Rectal smooth muscle tissue (tissue), 1 donor: ENCODE results near the gene KRTAP19-5.
"Not testable (repeated sequence)": the region's sequence is repeated elsewhere in the genome, so short reads cannot be mapped to it uniquely, and the experiment has no call there.

Experiments
- H3K27ac ChIP-seq: one replicate; pipeline ENCODE4 v1.7.0; 2013; ENCODE audit warnings: low read depth, low read length, inconsistent platforms
- H3K27me3 ChIP-seq: one replicate; pipeline ENCODE4 v1.7.0; 2013; ENCODE audit warnings: low read length; ENCODE audit not compliant: control insufficient read depth, insufficient read depth
- H3K36me3 ChIP-seq: one replicate; pipeline ENCODE4 v1.7.0; 2013; ENCODE audit warnings: low read length; ENCODE audit not compliant: control insufficient read depth, insufficient read depth
- H3K4me1 ChIP-seq: one replicate; pipeline ENCODE4 v1.7.0; 2013; ENCODE audit warnings: low read length; ENCODE audit not compliant: control insufficient read depth, insufficient read depth
- H3K4me3 ChIP-seq: one replicate; pipeline ENCODE4 v1.7.0; 2013; ENCODE audit warnings: low read length
- H3K9ac ChIP-seq: one replicate; pipeline ENCODE4 v1.7.0; 2013; ENCODE audit warnings: low read length

The KRTAP19-5 gene

GRCh38 chr21:30502041-30502440, at the start of gene KRTAP19-5:
Gene KRTAP19-5, minus strand, starts transcription at chr21:30502141. Its CDS starts 51 bp downstream, at chr21:30502090.
- Histone ChIP-seq H3K27me3 (no peaks in the 10 kb centered on the region), H3K36me3 (no peaks in the 10 kb centered on the region), H3K4me1 (no peaks in the 10 kb centered on the region), H3K9ac (no peak within 1 kb of the TSS), H3K27ac (no peak within 1 kb of the TSS), H3K4me3 (no peak within 1 kb of the TSS)

- Histone ChIP-seq H3K4me1 (no peaks in the 10 kb centered on the region), H3K36me3 (no peaks in the 10 kb centered on the region), H3K4me3 (no peak within 1 kb of the TSS), H3K27ac (no peak within 1 kb of the TSS), H3K9ac (no peak within 1 kb of the TSS), H3K27me3 (no peaks in the 10 kb centered on the region)
These were observed 39.8 kb upstream of the KRTAP19-5 start, which contains the start of gene KRTAP19-6 for GRCh38 chr21:30541764-30542163. Gene KRTAP19-6, minus strand, starts transcription at chr21:30541864. Its CDS starts 31 bp downstream, at chr21:30541833.

- H3K36me3 ChIP-seq: no peaks in the 10 kb centered on the region
- no peak overlapping the region for H3K4me3 ChIP-seq
- no peaks in the 10 kb centered on the region for H3K4me1 ChIP-seq
- H3K27me3 ChIP-seq: no peaks in the 10 kb centered on the region
- H3K27ac ChIP-seq: no peak overlapping the region
- no peak overlapping the region for H3K9ac ChIP-seq
These were observed 16.9 kb upstream of the KRTAP19-5 start for GRCh38 chr21:30518876-30519275.

- H3K9ac ChIP-seq: no peak overlapping the region
- H3K27me3 ChIP-seq: no peaks in the 10 kb centered on the region
- no peaks in the 10 kb centered on the region for H3K4me1 ChIP-seq
- no peak overlapping the region for H3K4me3 ChIP-seq
- no peak overlapping the region for H3K27ac ChIP-seq
- no peaks in the 10 kb centered on the region for H3K36me3 ChIP-seq
These were observed 13.7 kb upstream of the KRTAP19-5 start for GRCh38 chr21:30515681-30516080.

- H3K36me3 ChIP-seq, H3K9ac ChIP-seq, H3K4me3 ChIP-seq, H3K27ac ChIP-seq, H3K27me3 ChIP-seq, H3K4me1 ChIP-seq: not testable (repeated sequence)
These were observed 3.8 kb upstream of the KRTAP19-5 start for GRCh38 chr21:30505621-30506205.

GRCh38 chr21:30497065-30497464, 4.9 kb downstream of the KRTAP19-5 start, which contains the start of gene KRTAP19-4:
Gene KRTAP19-4, minus strand, starts transcription at chr21:30497165. Its CDS starts 55 bp downstream, at chr21:30497110.
- Histone ChIP-seq H3K4me3 (no peak within 1 kb of the TSS), H3K4me1 (no peaks in the 10 kb centered on the region), H3K9ac (no peak within 1 kb of the TSS), H3K27ac (no peak within 1 kb of the TSS), H3K27me3 (no peaks in the 10 kb centered on the region), H3K36me3 (no peaks in the 10 kb centered on the region)

GRCh38 chr21:30491963-30492428, 9.9 kb downstream of the KRTAP19-5 start, which contains the start of gene KRTAP19-3:
Gene KRTAP19-3, minus strand, starts transcription at chr21:30492013. Its CDS starts 56 bp downstream, at chr21:30491957.
- H3K4me3 ChIP-seq: no peak within 1 kb of the TSS
- no peaks in the 10 kb centered on the region for H3K27me3 ChIP-seq
- H3K9ac ChIP-seq: no peak within 1 kb of the TSS

GRCh38 chr21:30487336-30487735, 14.6 kb downstream of the KRTAP19-5 start, which contains the start of gene KRTAP19-2:
Gene KRTAP19-2, minus strand, starts transcription at chr21:30487436. Its CDS starts 88 bp downstream, at chr21:30487348.
- Histone ChIP-seq H3K4me3 (no peak within 1 kb of the TSS), H3K36me3 (no peaks in the 10 kb centered on the region), H3K9ac (no peak within 1 kb of the TSS), H3K27me3 (no peaks in the 10 kb centered on the region), H3K27ac (no peak within 1 kb of the TSS), H3K4me1 (no peaks in the 10 kb centered on the region)

More at GRCh38 chr21:30491963-30492428, 9.9 kb downstream of the KRTAP19-5 start, which contains the start of gene KRTAP19-3:
- Histone ChIP-seq H3K4me1 (no peaks in the 10 kb centered on the region), H3K36me3 (no peaks in the 10 kb centered on the region), H3K27ac (no peak within 1 kb of the TSS)

- Histone ChIP-seq H3K27me3 (no peaks in the 10 kb centered on the region), H3K4me1 (no peaks in the 10 kb centered on the region), H3K9ac (no peak overlapping the region)
These were observed 15.8 kb downstream of the KRTAP19-5 start for GRCh38 chr21:30486180-30486579.

GRCh38 chr21:30482130-30482529, 19.8 kb downstream of the KRTAP19-5 start:
- Histone ChIP-seq H3K9ac (no peak overlapping the region), H3K27me3 (no peaks in the 10 kb centered on the region), H3K36me3 (no peaks in the 10 kb centered on the region), H3K4me1 (no peaks in the 10 kb centered on the region), H3K27ac (no peak overlapping the region), H3K4me3 (no peak overlapping the region)

More at GRCh38 chr21:30486180-30486579, 15.8 kb downstream of the KRTAP19-5 start:
- Histone ChIP-seq H3K36me3 (no peaks in the 10 kb centered on the region), H3K4me3 (no peak overlapping the region), H3K27ac (no peak overlapping the region)

- Histone ChIP-seq H3K27ac (no peak within 1 kb of the TSS), H3K27me3 (no peaks in the 10 kb centered on the region), H3K4me1 (no peaks in the 10 kb centered on the region), H3K4me3 (no peak within 1 kb of the TSS), H3K9ac (no peak within 1 kb of the TSS), H3K36me3 (no peaks in the 10 kb centered on the region)
These were observed 21.8 kb downstream of the KRTAP19-5 start, which contains the start of gene KRTAP19-1 for GRCh38 chr21:30480145-30480544. Gene KRTAP19-1, minus strand, starts transcription at chr21:30480367. Its CDS starts 50 bp downstream, at chr21:30480317.

GRCh38 chr21:30479259-30479658, 22.7 kb downstream of the KRTAP19-5 start:
- Histone ChIP-seq H3K27me3 (no peaks in the 10 kb centered on the region), H3K27ac (no peak overlapping the region), H3K4me1 (no peaks in the 10 kb centered on the region), H3K9ac (no peak overlapping the region), H3K36me3 (no peaks in the 10 kb centered on the region), H3K4me3 (no peak overlapping the region)

GRCh38 chr21:30478004-30478403, 23.9 kb downstream of the KRTAP19-5 start:
- H3K27me3 ChIP-seq: no peaks in the 10 kb centered on the region

More at GRCh38 chr21:30478004-30478403, 23.9 kb downstream of the KRTAP19-5 start:
- Histone ChIP-seq H3K36me3 (no peaks in the 10 kb centered on the region), H3K27ac (no peak overlapping the region), H3K4me1 (no peaks in the 10 kb centered on the region), H3K4me3 (no peak overlapping the region), H3K9ac (no peak overlapping the region)
